ENCODE measurements around the gene CYLC1.

GRCh38 chrX:83819304-83819703 lies 41.6 kb upstream of the CYLC1 start:
- TF ChIP-seq HDAC6 (IDR thresholded peaks at IDR 0.05; ENCODE audit: low read depth, low read length) (no peak), CTCF (IDR thresholded peaks at IDR 0.05; ENCODE audit: control extremely low read depth in 1 of 3, insufficient read depth in 1 of 3, low read depth in 1 of 3, low read length in 3 of 3) (peak in 2 of 3 experiments; percentile 8 to 31; a peak in 1 of 4 replicates), USF2 (IDR thresholded peaks at IDR 0.05; ENCODE audit: low read length) (no peak), ZNF274 (IDR thresholded peaks at IDR 0.05; ENCODE audit: borderline replicate concordance, extremely low read depth, low read length) (no peak), POLR2A (IDR thresholded peaks at IDR 0.05; ENCODE audit: control extremely low read depth in 1 of 2, low read depth in 2 of 2, low read length in 2 of 2) (no peak), SIN3A (conservative IDR thresholded peaks at IDR 0.05 in 1 of 2, IDR thresholded peaks at IDR 0.05 in 1 of 2; ENCODE audit: low read depth in 1 of 2, low read length in 2 of 2) (no peak), EP300 (IDR thresholded peaks at IDR 0.05; ENCODE audit: borderline replicate concordance in 1 of 2, low read depth in 2 of 2, low read length in 2 of 2) (no peak), MAFK (IDR thresholded peaks at IDR 0.05; ENCODE audit: low read depth, low read length) (no peak)
